IPS-18a (cell line): ENCODE data around the gene TBCEL.

ENCODE experiments used
- H3K27ac ChIP-seq: one replicate; pipeline ENCODE4 v1.5.1; 2013; ENCODE audit warnings: low read length
- H3K27me3 ChIP-seq: one replicate; pipeline ENCODE4 v1.6.1; 2013; ENCODE audit warnings: mild to moderate bottlenecking, low read length; ENCODE audit not compliant: control insufficient read depth, insufficient read depth
- H3K36me3 ChIP-seq: one replicate; pipeline ENCODE4 v1.6.1; 2013; ENCODE audit warnings: low read depth, low read length; ENCODE audit not compliant: control insufficient read depth
- H3K4me1 ChIP-seq: one replicate; pipeline ENCODE4 v1.6.1; 2013; ENCODE audit warnings: low read depth, low read length; ENCODE audit not compliant: control insufficient read depth
- H3K4me3 ChIP-seq: one replicate; pipeline ENCODE4 v1.5.1; 2013; ENCODE audit warnings: low read length
- H3K9ac ChIP-seq: one replicate; pipeline ENCODE4 v1.6.1; 2013; ENCODE audit warnings: mild to moderate bottlenecking, low read length, moderate library complexity
- H3K9me3 ChIP-seq: one replicate; pipeline ENCODE4 v1.6.1; 2013; ENCODE audit warnings: low read depth, low read length; ENCODE audit not compliant: control insufficient read depth

TBCEL gene

DNA sequence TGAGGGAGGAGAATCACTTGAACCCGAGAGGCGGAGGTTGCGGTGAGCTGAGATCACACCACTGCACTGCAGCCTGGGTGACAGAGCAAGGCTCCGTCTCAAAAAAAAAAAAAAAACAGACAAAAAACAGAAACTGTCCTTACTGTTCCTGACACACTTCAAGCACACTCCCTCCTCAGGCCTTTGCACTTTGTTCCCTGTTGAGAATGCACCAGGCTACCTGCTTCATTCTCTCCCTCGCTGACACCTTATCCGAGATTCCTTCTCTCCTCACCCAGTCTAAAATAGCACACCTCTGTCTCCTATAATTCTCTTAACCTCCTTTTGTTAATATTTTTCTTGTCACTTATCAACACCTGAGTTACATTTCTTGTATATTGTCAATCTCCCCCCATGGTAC is 44.9 kb downstream of the TBCEL start:
- Histone ChIP-seq H3K4me1 (peaks cover 13% of the 10 kb centered on the region), H3K9ac (no peak overlapping the region), H3K9me3 (no peaks in the 10 kb centered on the region), H3K4me3 (no peak overlapping the region), H3K36me3 (peaks cover 14% of the 10 kb centered on the region), H3K27me3 (no peaks in the 10 kb centered on the region), H3K27ac (no peak overlapping the region)

DNA sequence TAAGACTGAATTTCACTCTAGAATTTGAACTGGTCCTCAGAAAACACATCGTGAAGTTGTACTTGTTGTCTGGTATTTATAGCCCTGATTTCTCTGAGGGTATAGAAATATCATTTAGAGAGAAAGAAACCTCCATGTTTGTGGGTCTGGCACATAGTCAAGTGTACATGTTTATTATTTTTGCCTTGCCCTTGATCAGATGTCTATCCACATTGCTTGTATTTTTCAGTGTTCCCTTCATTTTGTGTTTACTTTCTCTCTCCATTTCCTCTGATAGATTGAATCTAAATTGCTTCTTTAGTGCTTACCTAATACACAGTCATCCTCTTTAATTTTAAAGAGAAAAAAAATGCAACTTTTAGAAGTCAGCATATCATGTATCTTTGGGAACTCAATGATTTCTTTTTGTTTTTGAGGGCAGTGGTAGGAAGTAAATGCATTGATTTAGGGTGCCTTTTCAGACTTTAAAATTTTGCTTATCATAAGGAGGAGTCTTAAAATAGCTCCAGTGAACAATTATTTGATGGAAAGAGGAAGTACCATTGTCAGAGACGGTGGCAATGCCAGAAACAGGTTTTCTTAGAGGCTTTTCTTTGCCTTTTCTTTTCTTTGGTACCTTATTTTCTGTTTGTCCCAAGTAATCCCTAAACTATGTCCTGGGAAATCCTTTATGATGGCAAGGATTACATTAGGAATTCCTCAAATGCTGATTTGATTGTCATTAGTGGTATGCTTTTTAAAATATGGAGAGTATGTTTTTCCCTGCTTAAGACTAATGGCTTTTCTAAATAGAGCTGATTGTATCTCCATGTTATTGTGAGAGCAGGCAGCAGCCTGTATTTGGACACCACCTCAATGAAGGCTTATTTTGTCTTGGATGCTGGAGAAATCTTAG is 47.3 kb downstream of the TBCEL start:
- Histone ChIP-seq H3K4me3 (no peak overlapping the region), H3K27me3 (no peaks in the 10 kb centered on the region), H3K27ac (peak overlapping the region; percentile 82)

DNA sequence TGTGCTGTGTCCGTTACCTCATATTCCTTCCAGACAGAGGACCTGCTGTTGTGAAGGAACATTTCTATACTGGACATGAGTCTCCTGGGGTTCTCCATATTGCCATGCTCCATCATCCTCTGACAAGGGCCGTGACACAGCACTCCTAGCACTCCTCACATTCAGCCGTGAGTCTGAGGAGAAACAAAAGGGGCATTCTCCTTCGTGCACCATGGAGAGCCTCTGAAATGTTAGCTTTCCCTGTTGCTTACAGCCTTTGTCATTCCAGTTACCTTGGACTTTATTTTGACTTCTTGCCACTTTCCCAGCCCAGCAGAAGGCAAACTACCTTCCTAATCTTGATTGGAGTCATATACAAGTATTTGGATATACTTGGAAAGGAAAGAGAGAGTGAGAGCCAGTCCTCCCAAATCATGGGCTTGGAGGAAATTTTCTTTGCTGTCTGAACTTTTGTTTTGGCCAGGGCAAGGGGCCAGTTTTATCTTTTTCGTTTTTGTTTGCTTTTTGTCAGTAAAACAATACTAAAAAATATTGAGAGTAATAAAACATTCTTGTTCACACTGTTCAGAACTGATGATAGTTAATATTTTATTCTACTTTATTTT is 48.0 kb downstream of the TBCEL start:
- no peaks in the 10 kb centered on the region for H3K9me3 ChIP-seq
- peaks cover 13% of the 10 kb centered on the region for H3K4me1 ChIP-seq
- peaks cover 9% of the 10 kb centered on the region for H3K36me3 ChIP-seq
- H3K9ac ChIP-seq = peak overlapping the region; percentile 8
- H3K27ac ChIP-seq = peak overlapping the region; percentile 82
- no peak overlapping the region for H3K4me3 ChIP-seq
- H3K27me3 ChIP-seq = no peaks in the 10 kb centered on the region

More for the DNA sequence above, 47.3 kb downstream of the TBCEL start:
- H3K4me1 ChIP-seq = peaks cover 13% of the 10 kb centered on the region
- H3K9me3 ChIP-seq = no peaks in the 10 kb centered on the region
- H3K9ac ChIP-seq = peak overlapping the region; percentile 8
- H3K36me3 ChIP-seq = peaks cover 9% of the 10 kb centered on the region

- Histone ChIP-seq H3K4me3 (no peak overlapping the region), H3K27me3 (no peaks in the 10 kb centered on the region), H3K9me3 (no peaks in the 10 kb centered on the region), H3K27ac (no peak overlapping the region), H3K4me1 (no peaks in the 10 kb centered on the region), H3K36me3 (no peaks in the 10 kb centered on the region), H3K9ac (no peak overlapping the region)
Observed at GRCh38 chr11:121081321-121081720, 57.4 kb downstream of the TBCEL start.

DNA sequence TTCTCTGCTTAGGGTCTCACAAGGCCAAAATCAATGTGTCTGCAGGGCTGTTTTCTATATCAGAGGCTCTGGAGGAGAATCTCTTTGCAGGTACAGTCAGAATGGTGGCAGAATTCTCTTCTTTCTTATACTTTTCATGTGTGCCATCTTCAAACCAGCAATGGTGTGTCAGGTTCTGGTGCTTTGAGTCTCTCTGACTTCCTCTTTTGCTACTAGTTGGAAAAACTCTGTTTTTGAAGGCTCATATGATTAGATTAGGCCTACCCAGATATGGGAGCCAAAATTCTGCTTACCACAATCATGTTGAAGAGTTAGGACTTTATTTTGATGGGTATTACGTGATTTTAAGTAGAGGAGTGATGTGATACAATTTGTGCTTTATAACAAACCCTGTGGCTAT is 58.3 kb downstream of the TBCEL start:
- no peak overlapping the region for H3K27ac ChIP-seq
- H3K9ac ChIP-seq = no peak overlapping the region
- no peaks in the 10 kb centered on the region for H3K9me3 ChIP-seq
- no peaks in the 10 kb centered on the region for H3K4me1 ChIP-seq
- peaks cover 6% of the 10 kb centered on the region for H3K36me3 ChIP-seq
- no peaks in the 10 kb centered on the region for H3K27me3 ChIP-seq
- H3K4me3 ChIP-seq = no peak overlapping the region

- Histone ChIP-seq H3K27ac (no peak overlapping the region), H3K9me3 (no peaks in the 10 kb centered on the region), H3K27me3 (no peaks in the 10 kb centered on the region), H3K4me3 (no peak overlapping the region), H3K9ac (no peak overlapping the region), H3K36me3 (peaks cover 11% of the 10 kb centered on the region), H3K4me1 (no peaks in the 10 kb centered on the region)
Observed at GRCh38 chr11:121082670-121083069, 58.8 kb downstream of the TBCEL start.

DNA sequence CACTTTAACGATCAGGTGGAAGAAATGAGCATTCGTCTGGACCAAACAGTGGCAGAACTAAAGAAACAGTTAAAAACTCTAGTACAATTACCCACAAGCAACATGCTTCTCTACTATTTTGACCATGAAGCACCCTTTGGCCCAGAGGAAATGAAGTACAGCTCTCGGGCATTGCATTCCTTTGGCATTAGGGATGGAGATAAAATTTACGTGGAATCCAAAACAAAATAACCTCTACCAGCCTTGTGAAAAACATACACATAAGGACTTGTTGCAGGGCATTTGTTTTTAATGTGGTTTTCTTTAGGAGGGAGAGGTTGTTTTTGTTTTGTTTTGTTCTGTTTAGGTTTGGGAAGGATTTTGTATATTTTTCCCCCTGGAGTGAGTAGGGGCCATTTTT is 63.0 kb downstream of the TBCEL start:
- Histone ChIP-seq H3K27ac (no peak overlapping the region), H3K4me3 (no peak overlapping the region), H3K27me3 (no peaks in the 10 kb centered on the region), H3K36me3 (peaks cover 13% of the 10 kb centered on the region), H3K9me3 (no peaks in the 10 kb centered on the region), H3K9ac (no peak overlapping the region), H3K4me1 (no peaks in the 10 kb centered on the region)

GRCh38 chr11:121089566-121089965 is 65.7 kb downstream of the TBCEL start:
- Histone ChIP-seq H3K9ac (no peak overlapping the region), H3K36me3 (peaks cover 13% of the 10 kb centered on the region), H3K4me1 (no peaks in the 10 kb centered on the region), H3K27ac (no peak overlapping the region), H3K9me3 (no peaks in the 10 kb centered on the region), H3K4me3 (no peak overlapping the region), H3K27me3 (no peaks in the 10 kb centered on the region)

DNA sequence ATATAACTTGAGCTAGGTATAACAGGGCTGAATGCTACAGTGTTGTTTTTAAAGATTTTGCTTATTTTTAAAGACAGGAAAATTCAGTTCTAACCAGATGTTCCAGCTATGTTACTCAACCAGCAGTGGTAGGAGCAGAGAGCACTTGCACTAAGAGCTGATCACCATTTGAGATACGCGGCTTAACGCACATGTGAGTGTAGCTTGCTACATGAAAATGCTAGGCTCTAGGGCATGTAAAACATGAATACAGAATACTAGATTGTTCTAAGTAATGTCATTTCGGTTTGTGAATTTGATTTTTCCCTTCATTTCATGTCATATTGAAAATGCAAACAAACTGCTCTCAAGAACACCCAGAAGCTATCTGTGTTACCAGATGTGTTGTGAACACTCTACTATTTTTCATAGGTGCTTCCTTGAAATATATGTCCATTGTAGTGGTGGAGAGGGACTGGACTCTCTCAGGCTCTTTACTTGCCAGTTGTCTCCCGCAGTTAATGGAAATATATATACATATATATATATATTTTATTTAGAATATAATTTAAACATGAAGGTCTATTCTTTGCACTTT is 66.3 kb downstream of the TBCEL start:
- Histone ChIP-seq H3K4me3 (no peak overlapping the region), H3K27ac (no peak overlapping the region), H3K4me1 (no peaks in the 10 kb centered on the region), H3K9ac (no peak overlapping the region), H3K9me3 (no peaks in the 10 kb centered on the region), H3K36me3 (peaks cover 13% of the 10 kb centered on the region), H3K27me3 (no peaks in the 10 kb centered on the region)

- Histone ChIP-seq H3K36me3 (peaks cover 11% of the 10 kb centered on the region), H3K4me1 (no peaks in the 10 kb centered on the region), H3K27me3 (no peaks in the 10 kb centered on the region), H3K27ac (no peak overlapping the region), H3K4me3 (no peak overlapping the region), H3K9me3 (no peaks in the 10 kb centered on the region), H3K9ac (no peak overlapping the region)
Observed at GRCh38 chr11:121091492-121092152, 67.7 kb downstream of the TBCEL start.

DNA sequence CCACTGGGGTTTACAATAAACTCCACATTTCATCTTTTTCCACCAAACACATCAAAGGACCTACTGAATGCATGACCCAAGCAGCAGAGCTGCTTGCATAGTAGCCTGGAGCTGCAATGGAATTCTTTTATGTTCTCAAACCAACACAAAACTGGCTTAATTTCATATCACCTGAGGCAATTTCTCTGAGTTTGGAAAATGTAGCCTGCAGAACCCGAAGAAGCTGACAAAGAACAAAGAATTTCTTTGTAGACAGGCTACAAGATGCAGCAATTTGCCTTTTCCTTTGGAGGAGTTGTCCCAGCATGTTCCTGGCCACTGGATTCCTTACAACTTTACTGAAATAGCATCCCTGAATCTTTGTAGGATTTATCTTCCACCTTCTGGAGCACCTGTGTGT is 71.7 kb downstream of the TBCEL start:
- H3K27ac ChIP-seq = no peak overlapping the region
- peaks cover 3% of the 10 kb centered on the region for H3K4me1 ChIP-seq
- no peaks in the 10 kb centered on the region for H3K9me3 ChIP-seq
- no peaks in the 10 kb centered on the region for H3K36me3 ChIP-seq
- no peak overlapping the region for H3K9ac ChIP-seq
- H3K4me3 ChIP-seq = no peak overlapping the region
- no peaks in the 10 kb centered on the region for H3K27me3 ChIP-seq
